NAMALWA (cell line): Measurements from ENCODE around the gene PRADC1.

Source experiments
- DNase-seq: peaks from one replicate; pipeline ENCODE4 v3.0.0-alpha.2; 2015; ENCODE audit warnings: low spot score

PRADC1 gene

DNA sequence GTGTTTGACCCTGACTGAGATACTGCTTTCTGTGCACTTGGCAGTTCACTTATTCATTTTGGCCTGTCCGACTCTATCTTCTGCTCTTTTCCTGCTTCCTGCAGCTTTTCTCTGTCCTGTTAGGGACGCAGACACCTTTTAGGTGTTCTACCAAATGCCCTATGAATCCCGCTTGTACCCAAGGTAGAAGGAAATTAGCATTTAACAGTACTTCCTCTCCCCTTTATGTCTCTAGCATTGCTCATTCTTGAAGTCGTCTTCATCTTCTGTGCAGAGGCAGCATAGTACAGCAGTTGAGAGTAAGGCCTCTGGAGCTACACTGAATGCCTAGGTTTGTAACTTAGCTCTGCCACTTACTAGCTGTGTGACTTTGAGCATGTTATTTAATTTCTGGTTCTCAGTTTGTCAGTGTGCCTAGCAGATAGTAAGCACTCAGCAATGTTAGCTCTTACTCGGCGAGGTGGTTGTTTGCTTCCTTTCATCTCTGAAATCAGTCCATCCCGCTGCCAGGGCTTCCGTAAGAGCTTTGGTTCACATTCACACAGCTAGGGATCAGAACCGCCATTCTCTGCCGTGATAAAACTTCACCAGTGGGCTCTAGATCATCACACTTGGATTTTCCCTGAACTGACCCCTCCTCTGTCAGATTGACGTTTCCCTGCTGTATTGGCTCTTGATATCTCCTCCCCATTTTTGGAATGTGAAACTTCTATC lies 2.4 kb upstream of the PRADC1 start:
- DNase-seq = peak; percentile 34

- DNase-seq = peak; percentile 95
Observed at GRCh38 chr2:73233932-73234832, 1.1 kb upstream of the PRADC1 start, which contains the start of gene CCT7. TSS of gene CCT7 (plus strand) at chr2:73234308. CDS start at chr2:73234379, 71 bp downstream.

DNA sequence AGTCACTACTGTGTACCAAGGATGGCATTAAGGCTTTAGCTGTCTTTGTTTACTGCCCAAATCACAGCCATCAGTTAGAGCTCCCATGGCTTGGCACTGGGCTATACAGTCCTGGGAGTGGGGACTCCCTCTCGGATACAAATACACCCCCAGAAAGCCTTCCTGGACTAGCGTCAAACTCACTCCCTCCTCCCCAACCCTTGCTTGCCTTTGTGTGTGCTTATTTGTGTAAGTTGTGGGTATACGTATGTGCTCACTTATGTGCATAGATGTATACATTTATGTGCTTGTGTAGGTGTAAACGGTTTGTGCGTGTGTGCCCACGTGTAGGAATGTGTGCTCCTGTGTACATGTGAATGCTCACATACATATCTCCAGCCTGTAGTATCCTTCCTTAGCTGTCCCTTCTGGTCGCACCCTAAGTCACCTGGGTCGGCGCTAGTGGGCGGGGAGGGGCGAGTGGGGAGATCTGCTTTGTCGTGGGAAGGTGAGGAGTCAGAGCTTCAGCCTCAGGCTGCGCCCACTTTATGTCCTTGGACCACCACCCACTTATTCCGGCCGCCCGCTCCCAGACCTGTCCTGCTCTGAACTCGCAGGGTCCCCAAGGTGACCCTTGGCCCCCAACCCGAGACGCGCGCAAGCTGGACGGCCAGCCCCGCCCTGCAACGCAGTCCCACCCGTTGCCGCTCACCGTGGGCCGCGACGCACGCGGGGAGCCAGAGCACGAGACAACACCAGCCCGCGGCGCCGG lies 461 bp downstream of the PRADC1 start:
- DNase-seq = peak; percentile 63

DNA sequence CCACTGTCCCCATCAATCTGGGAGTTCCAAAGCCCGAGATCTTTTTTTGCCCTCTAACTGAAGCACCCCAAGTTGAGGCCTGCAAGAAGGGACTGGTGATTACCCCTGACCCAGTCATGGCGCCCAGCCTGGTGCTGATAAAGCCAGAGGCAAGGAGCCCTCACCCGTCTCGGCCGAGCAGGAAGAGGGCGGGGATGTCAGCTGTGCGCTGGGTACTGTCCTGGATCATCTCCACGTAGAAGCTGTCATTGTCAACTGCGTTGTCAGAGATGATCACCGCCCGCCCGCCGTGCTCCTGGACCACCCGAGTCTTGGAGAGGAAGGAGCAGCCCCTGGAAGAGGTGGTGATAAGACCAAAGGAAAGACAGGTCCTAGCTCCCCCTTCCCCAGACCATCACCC lies 4.4 kb downstream of the PRADC1 start:
- no peak for DNase-seq

- DNase-seq = no peak
Observed at GRCh38 chr2:73227086-73227485, 6.0 kb downstream of the PRADC1 start.

DNA sequence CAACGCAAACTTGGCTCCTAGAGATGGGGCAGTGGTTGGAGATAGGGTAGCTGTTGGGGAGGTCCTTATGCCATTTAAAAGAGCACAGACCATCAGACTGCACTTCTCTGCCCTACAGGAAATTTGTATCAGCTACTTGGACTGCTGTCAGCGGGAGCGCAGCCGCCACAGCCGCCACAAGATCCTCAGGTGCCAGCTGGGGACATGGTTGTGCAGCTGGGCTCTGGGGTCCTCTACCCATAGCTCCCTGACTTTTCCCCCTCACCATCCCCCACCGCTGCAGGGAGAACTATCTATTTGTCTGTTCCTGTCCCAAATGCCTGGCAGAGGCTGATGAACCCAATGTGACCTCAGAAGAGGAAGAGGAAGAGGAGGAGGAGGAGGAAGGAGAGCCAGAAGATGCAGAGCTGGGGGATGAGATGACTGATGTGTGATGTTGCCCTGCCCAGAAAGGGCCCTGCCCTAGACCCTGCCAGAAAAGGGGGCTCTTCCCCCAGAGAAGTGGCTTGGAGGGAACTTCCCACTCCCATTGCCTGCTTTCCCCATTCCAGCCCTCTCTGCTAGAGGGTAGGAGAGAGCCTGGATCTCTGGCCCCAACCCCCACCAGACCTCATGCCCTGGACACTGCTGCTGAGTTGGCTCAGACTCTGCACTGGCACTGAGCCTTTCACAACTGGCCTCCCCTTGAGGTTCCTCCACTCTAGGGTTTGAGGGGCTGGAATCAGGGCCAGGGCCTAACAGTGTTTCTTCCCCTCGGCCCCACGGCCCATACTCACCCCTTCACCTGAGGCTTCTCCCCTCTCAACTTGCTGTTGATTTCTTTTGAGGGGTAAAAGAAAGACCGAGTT lies 7.3 kb downstream of the PRADC1 start:
- no peak for DNase-seq

DNA sequence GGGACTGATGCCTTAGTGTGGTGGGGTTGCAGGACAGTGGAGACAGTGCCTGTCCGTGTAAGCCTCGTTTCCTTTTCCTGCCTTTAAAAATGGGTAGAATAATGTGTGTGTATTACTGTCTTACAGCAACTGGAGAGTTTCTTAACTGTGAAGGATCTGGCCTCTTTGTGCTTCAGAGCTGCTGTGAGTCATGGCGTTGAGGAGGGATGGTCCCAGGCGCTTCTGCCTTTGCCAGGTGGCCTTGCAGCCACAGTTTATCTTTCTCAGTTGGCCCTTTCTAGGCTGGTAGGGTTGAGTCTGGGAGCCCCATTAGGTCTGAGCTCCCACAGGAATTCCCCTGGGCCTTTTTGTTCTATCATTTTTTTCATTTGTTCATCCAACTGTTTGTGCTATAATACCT lies 9.2 kb downstream of the PRADC1 start:
- no peak for DNase-seq

- no peak for DNase-seq
Observed at GRCh38 chr2:73218298-73218697, 14.7 kb downstream of the PRADC1 start.

DNA sequence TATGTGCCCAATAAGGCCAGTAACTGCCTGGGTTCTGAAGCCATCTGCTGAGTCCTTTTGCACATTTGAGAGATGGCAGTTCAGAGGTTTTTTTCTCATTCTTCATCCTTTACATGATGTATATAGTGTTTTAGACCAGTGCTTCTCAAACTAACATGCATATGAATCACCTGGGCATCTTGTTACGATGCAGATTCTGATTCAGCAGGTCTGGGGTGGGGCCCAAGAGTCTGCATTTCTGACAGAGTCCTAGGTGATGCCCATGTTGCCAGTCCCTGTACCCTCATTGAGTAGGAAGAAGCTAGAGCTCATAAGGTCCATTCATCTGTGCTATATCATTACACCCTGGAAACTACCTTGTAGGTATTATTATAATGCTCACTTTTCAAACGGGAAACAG lies 15.2 kb downstream of the PRADC1 start:
- no peak for DNase-seq

GRCh38 chr2:73217160-73217559 lies 15.9 kb downstream of the PRADC1 start:
- no peak for DNase-seq

DNA sequence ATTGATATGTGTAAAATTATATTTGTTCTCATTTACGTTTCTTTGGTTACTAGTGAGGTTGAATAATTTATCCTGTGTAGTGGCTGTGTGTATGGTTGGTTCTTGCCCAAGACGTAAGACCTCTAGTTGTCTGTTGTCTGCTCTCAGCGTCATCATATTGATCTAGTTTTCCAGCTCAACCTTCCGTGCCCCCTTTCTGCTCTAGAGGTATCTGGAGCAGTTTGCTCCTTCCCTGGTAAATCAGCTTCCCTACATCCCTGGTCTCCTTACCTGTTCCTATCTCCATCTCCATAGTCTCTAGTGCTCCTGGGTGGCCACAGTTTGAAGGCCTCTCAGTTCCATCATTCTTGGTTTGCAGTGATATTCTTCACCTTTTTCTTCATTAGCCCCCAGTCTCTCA lies 17.8 kb downstream of the PRADC1 start:
- DNase-seq = no peak

DNA sequence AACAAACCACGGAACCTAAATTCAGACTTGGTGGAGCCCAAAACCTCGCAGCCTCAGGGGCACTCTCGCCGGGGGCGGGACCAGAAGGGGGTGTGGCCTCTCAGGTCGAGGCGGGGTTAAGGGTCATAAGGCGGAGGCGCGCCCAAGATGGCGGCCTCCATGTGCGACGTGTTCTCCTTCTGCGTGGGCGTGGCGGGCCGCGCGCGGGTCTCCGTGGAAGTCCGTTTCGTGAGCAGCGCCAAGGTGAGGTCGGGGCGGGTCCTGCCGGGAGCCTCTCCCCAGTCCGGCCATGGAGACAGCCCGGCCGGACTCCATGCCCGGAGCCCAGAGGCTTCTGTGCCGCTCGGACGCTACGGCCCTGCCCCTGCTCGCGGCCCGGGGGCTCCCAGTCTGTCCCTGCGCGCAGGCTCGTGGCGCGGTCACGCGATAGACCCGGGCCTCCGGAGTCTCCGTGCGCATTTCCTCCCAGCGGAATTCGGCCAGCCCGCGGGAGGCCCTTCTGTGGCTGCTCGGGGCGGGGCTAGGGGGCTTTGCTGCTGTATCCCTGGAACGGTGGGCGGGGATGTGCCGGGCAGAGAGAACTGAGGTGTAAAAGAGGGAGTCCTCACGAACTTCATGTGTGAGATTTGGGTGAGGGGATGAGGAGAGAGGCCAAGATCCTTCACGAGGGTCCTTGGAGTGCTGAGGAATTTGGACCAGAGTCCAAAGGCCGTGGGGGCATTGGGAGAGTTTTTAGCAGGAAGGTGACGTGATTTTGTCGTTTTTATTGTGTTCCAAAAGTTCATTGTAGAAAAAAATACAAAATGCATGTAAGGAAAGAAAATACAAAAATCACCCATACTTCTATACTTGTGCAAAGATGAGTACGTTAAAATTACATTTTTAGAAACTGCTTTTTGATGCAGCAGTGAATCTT lies 18.7 kb downstream of the PRADC1 start, which contains the start of gene SMYD5:
Gene SMYD5, plus strand, starts transcription at position 126 of the 916 bp plus-strand sequence. Its CDS starts 22 bp downstream, at position 148.
- DNase-seq = peak; percentile 94

- DNase-seq = peak; percentile 90
Observed at GRCh38 chr2:73212448-73213176, 20.4 kb downstream of the PRADC1 start.

DNA sequence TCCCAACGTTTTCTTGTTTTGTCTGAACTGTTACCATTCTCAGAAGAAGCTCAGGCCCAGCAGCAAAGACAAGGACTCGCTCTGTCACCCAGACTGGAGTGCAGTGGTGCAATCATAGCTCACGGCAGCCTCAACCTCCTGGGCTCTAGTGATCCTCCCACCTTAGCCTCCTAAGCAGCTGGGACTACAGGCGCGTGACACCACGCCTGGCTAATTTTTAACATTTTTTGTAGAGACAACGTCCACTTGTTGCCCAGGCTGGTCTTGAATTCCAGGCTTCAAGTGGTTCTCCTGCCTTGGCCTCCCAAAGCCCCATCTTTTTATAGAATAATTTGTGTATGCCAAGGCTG lies 21.0 kb downstream of the PRADC1 start:
- no peak for DNase-seq

DNA sequence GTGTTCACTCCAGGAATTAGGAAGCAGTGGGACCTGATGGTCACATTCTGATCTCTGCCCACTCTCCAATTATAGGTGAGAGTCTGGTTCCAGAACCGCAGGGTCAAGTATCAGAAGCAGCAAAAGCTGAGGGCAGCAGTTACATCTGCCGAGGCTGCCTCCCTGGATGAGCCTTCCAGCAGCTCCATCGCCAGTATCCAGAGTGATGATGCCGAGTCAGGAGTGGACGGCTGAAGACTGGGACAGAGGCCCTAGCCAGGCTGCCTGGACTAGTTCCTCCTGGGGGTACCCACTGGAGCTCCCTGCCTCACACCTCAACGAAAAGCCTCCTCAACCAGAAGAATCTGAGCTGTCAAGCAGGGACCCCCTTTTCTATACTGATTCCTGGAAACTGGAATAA lies 22.3 kb downstream of the PRADC1 start:
- DNase-seq = no peak

- DNase-seq = no peak
Observed at GRCh38 chr2:73210019-73210418, 23.0 kb downstream of the PRADC1 start.

GRCh38 chr2:73208258-73208657 lies 24.8 kb downstream of the PRADC1 start:
- DNase-seq = no peak

- no peak for DNase-seq
Observed at GRCh38 chr2:73205611-73206010, 27.4 kb downstream of the PRADC1 start.

GRCh38 chr2:73203055-73203681 lies 29.9 kb downstream of the PRADC1 start:
- no peak for DNase-seq
